HPDE6-E6E7 (cell line): ENCODE results near the gene FCGR3A.

Experiments used
- DNase-seq: peaks from one replicate; pipeline ENCODE4 v3.0.0; 2011; ENCODE audit warnings: missing footprints; ENCODE audit errors: extremely low spot score

The FCGR3A gene

GRCh38 chr1:161502641-161503393 is 46.8 kb downstream of the FCGR3A start:
- DNase-seq: no peak

- DNase-seq: no peak
These were observed 47.4 kb downstream of the FCGR3A start for GRCh38 chr1:161502181-161502580.

GRCh38 chr1:161501234-161501633 is 48.4 kb downstream of the FCGR3A start:
- DNase-seq: no peak

GRCh38 chr1:161499099-161500039 is 50.2 kb downstream of the FCGR3A start:
- DNase-seq: no peak

DNA sequence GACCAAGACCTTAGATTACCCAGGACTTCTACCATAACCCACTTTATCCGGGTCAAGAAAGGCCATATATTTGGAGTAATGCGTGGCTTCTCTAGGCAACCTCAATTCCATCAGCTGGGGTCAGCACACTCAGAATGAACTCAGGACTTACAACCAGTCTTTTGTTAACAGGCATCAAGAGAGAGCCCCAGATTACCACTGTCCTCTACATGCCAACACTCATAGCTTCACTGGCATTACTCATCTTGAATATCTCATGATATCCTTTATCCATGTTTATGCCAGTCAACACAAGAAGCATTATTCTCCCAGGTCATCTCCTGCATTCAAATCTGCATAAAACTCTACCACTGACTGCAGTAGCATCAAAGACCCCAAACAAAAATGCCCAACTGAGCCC is 51.0 kb downstream of the FCGR3A start:
- DNase-seq: no peak

DNA sequence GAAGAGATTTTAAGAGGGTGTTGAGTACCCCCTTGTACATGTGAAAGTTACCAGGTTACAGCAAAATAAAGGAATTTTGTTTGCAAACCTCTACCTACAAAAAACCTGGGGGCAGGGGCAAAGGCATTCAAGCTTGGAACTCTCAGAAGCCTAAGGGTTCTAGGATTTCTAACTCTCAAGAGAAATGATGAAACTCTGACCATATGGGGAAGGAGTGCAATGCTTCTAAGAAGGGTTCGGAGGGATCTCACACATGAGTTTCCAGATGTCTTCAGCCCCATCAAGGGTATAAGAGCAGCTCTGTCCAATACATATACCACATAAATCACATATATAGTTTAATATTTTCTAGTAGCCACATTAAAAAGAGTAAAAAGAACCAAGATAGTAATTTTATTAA is 51.7 kb downstream of the FCGR3A start:
- DNase-seq: no peak

- no peak for DNase-seq
These were observed 54.1 kb downstream of the FCGR3A start for GRCh38 chr1:161495490-161495889.

DNA sequence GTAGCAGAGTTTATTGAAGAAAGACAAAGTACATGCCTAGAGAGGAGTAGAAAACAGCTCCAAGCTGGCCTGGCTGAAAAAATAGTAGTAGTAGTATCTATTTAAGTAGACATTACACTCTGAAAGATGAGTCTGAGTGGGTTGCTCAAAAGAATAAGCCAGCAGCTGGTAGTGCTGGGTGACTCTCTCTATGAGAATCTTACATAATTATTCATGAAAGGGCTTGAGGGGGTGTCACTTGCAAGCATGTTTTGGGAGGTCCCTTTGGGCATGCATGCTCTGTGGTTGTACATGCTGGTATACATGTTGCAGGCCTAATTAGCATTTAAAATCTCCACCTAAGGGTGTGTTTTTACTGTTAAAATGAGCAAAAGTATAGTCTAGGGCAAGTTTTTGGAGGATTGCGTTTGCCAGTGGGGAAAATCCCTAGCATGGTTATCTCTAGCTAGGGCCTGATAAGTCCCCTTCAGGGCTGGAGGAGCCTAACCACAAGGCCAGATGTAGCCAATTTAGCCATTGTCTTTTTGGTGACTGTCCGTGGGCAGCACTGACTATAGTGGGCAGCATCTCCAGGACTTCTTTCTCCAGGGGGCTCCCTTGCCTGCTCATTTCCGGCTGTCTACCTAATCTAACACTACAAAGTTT is 55.4 kb downstream of the FCGR3A start:
- DNase-seq: no peak

DNA sequence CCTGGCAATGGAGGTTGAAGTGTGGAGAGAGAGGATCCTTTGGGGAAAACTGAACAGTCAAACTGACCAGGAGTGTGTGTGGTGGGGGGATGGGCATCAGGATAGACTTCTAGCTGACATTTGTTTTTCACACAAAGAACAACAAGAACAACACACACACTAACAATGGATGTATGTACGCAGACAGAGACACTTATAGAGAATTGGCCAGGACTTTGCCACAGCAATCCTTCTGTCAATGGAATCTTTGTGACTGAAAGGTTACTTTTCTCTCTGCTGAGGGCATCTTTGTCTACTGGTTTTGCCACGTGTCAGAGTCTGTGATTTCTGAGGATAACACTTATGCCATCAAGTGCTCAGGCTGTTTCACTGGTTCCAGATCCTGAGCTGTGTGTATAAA is 56.8 kb downstream of the FCGR3A start:
- no peak for DNase-seq
